Neuronal stem cell (in vitro differentiated cells): ENCODE data around the gene PLXNB3.
A peak's percentile ranks its signal among the peaks of the same experiment; 100 is the strongest.

Experiments
- DNase-seq: peaks from one replicate; pipeline ENCODE4 v3.0.0-alpha.2; 2013; ENCODE audit warnings: low spot score
- H2AFZ ChIP-seq: one replicate; pipeline ENCODE4 v1.6.1; 2013; ENCODE audit warnings: mild to moderate bottlenecking, low read length, inconsistent platforms
- H2AK5ac ChIP-seq: 2 replicates; pipeline ENCODE4 v1.6.1; 2013; ENCODE audit warnings: low read depth, mild to moderate bottlenecking, inconsistent platforms, low read length, moderate library complexity, mixed read lengths
- H2BK120ac ChIP-seq: 2 replicates; pipeline ENCODE4 v1.6.1; 2013; ENCODE audit warnings: low read depth, mild to moderate bottlenecking, inconsistent platforms, low read length, moderate library complexity, mixed read lengths
- H2BK12ac ChIP-seq: one replicate; pipeline ENCODE4 v1.6.1; 2013; ENCODE audit warnings: low read length, inconsistent platforms
- H2BK15ac ChIP-seq: 2 replicates; pipeline ENCODE4 v1.6.1; 2013; ENCODE audit warnings: mild to moderate bottlenecking, low read length, inconsistent platforms, mixed read lengths
- H2BK5ac ChIP-seq: one replicate; pipeline ENCODE4 v1.6.1; 2013; ENCODE audit warnings: inconsistent platforms, mild to moderate bottlenecking, low read length, moderate library complexity
- H3K14ac ChIP-seq: one replicate; pipeline ENCODE4 v1.6.1; 2013; ENCODE audit warnings: low read length, inconsistent platforms
- H3K18ac ChIP-seq: 2 replicates; pipeline ENCODE4 v1.6.1; 2013; ENCODE audit warnings: low read length, inconsistent platforms
- H3K23ac ChIP-seq: 2 replicates; pipeline ENCODE4 v1.6.1; 2013; ENCODE audit warnings: low read depth, mild to moderate bottlenecking, mixed read lengths, low read length, inconsistent platforms; ENCODE audit not compliant: poor library complexity
- H3K27ac ChIP-seq: replicated peaks from 3 replicates; pipeline ENCODE4 v1.5.1; 2013; ENCODE audit warnings: low read length, inconsistent platforms
- H3K27me3 ChIP-seq, 3 experiments: 2 replicates each; pipeline ENCODE4 v1.6.1; 2013; ENCODE audit warnings: low read length in 3 of 3, mild to moderate bottlenecking in 2 of 3, inconsistent platforms in 1 of 3, low read depth in 1 of 3, mixed read lengths in 1 of 3, moderate library complexity in 1 of 3; ENCODE audit not compliant: control insufficient read depth in 3 of 3, insufficient read depth in 3 of 3
- H3K36me3 ChIP-seq, 2 donors: replicated peaks in 1 of 2; 2 replicates each; pipeline ENCODE4 v1.6.1; 2013; ENCODE audit warnings: low read length in 2 of 2; ENCODE audit not compliant: control insufficient read depth in 2 of 2, insufficient read depth in 2 of 2
- H3K4ac ChIP-seq: 2 replicates; pipeline ENCODE4 v1.6.1; 2013; ENCODE audit warnings: inconsistent platforms, mild to moderate bottlenecking, low read length, moderate library complexity
- H3K4me1 ChIP-seq, 2 donors: 1 replicate in 1 of 2; 2 replicates in 1 of 2; pipeline ENCODE4 v1.6.1; 2013; ENCODE audit warnings: low read length in 2 of 2, low read depth in 1 of 2; ENCODE audit not compliant: control insufficient read depth in 2 of 2, insufficient read depth in 1 of 2
- H3K4me2 ChIP-seq: one replicate; pipeline ENCODE4 v1.6.1; 2013; ENCODE audit warnings: mild to moderate bottlenecking, low read length, inconsistent platforms; ENCODE audit not compliant: insufficient read depth, poor library complexity, severe bottlenecking
- H3K4me3 ChIP-seq, 2 donors: 2 replicates each; pipeline ENCODE4 v1.5.1; 2013; ENCODE audit warnings: low read length in 2 of 2, mild to moderate bottlenecking in 2 of 2, inconsistent platforms in 1 of 2, moderate library complexity in 1 of 2
- H3K79me1 ChIP-seq: one replicate; pipeline ENCODE4 v1.6.1; 2013; ENCODE audit warnings: low read depth, mild to moderate bottlenecking, inconsistent platforms, low read length, moderate library complexity
- H3K9ac ChIP-seq: one replicate; pipeline ENCODE4 v1.6.1; 2013; ENCODE audit warnings: mild to moderate bottlenecking, low read depth, low read length, inconsistent platforms; ENCODE audit not compliant: poor library complexity
- H3K9me3 ChIP-seq, 2 donors: replicated peaks in 1 of 2; 2 replicates each; pipeline versions ENCODE3 to v1.6.1; 2013; ENCODE audit warnings: low read length in 2 of 2, mild to moderate bottlenecking in 2 of 2, inconsistent platforms in 1 of 2, low read depth in 1 of 2, mixed read lengths in 1 of 2, moderate library complexity in 1 of 2; ENCODE audit not compliant: control insufficient read depth in 2 of 2, insufficient read depth in 1 of 2
- H4K8ac ChIP-seq: one replicate; pipeline ENCODE4 v1.6.1; 2013; ENCODE audit warnings: low read depth, mild to moderate bottlenecking, inconsistent platforms, low read length, moderate library complexity
- H4K91ac ChIP-seq: one replicate; pipeline ENCODE4 v1.6.1; 2013; ENCODE audit warnings: low read length, low read depth, mild to moderate bottlenecking, inconsistent platforms; ENCODE audit not compliant: poor library complexity
- WGBS, 2 donors: extraction: QIAGEN DNeasy Blood & Tissue Kit; methylation state at CpG; one replicate each; pipeline ENCODE4 v1.1.7; 2013; ENCODE audit warnings: missing lambda C conversion rate in 2 of 2, mixed read lengths in 1 of 2; ENCODE audit not compliant: insufficient read length in 2 of 2, insufficient replicate concordance in 1 of 2; ENCODE audit errors: extremely low coverage in 2 of 2; 5-methylcytosine and 5-hydroxymethylcytosine counted together

The PLXNB3 gene

DNA sequence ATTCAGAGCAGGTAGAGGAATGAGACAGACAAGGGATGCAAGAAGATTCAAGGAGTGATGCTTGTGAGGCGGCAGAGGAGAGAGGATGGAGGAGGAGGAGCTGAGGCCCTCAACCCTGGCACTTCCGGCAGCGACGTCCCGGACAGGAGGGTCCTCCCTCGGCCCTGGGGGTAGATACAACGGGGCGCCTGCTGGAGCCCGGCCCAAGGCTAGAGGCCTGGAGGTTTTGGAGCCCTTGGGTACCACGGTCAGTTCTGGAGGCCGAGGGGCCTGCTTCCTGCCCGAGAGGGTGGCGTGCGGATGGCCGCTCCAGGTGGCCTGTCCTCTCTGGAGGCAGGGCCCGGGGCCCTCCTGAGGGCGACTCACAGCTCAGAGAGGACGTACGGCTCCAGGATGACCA is 43.9 kb downstream of the PLXNB3 start:
- no CpG with 5 or more reads among the region's 19 CpGs for WGBS, 2 donors
- H3K9ac ChIP-seq: no peak overlapping the region

GRCh38 chrX:153812220-153812619 is 48.2 kb downstream of the PLXNB3 start:
- no peak overlapping the region for H3K14ac ChIP-seq
- H3K4me1 ChIP-seq: peaks cover 8 to 10% of the 10 kb centered on the region in 2 donors
- H3K79me1 ChIP-seq: no peaks in the 10 kb centered on the region
- no peak overlapping the region for H3K4me3 ChIP-seq
- no peak overlapping the region for H3K18ac ChIP-seq
- peaks cover 0 to 4% of the 10 kb centered on the region in 2 donors for H3K9me3 ChIP-seq
- no peak overlapping the region for H2AK5ac ChIP-seq
- H2BK5ac ChIP-seq: no peak overlapping the region
- no peak overlapping the region for H2AFZ ChIP-seq
- no peak overlapping the region for H2BK12ac ChIP-seq
- H3K27me3 ChIP-seq: peaks cover 0 to 29% (median 0%) of the 10 kb centered on the region in 3 experiments
- no peak overlapping the region for H4K91ac ChIP-seq
- H2BK15ac ChIP-seq: no peak overlapping the region
- peaks cover 0 to 4% of the 10 kb centered on the region in 2 donors for H3K36me3 ChIP-seq
- H4K8ac ChIP-seq: no peak overlapping the region
- H3K9ac ChIP-seq: no peak overlapping the region
- H3K4me2 ChIP-seq: no peak overlapping the region
- H3K27ac ChIP-seq: no peak overlapping the region
- WGBS, 2 donors: no CpG with 5 or more reads among the region's 14 CpGs
- H2BK120ac ChIP-seq: no peak overlapping the region
- no peak overlapping the region for H3K23ac ChIP-seq
- H3K4ac ChIP-seq: no peak overlapping the region
- DNase-seq: no peak

More for the DNA sequence above, 43.9 kb downstream of the PLXNB3 start:
- Histone ChIP-seq H3K4me3 (no peak overlapping the region), H3K27ac (no peak overlapping the region), H2AK5ac (no peak overlapping the region), H3K14ac (no peak overlapping the region), H3K4me2 (no peak overlapping the region), H3K4me1 (peaks cover 7 to 8% of the 10 kb centered on the region in 2 donors), H4K91ac (no peak overlapping the region), H3K36me3 (peaks cover 0 to 14% of the 10 kb centered on the region in 2 donors), H2BK12ac (no peak overlapping the region), H3K79me1 (no peaks in the 10 kb centered on the region), H3K4ac (no peak overlapping the region), H2BK15ac (no peak overlapping the region), H3K18ac (no peak overlapping the region), H2BK5ac (no peak overlapping the region), H3K23ac (no peak overlapping the region), H2BK120ac (no peak overlapping the region), H2AFZ (no peak overlapping the region), H3K27me3 (peaks cover 0 to 29% (median 0%) of the 10 kb centered on the region in 3 experiments), H3K9me3 (no peaks in the 10 kb centered on the region), H4K8ac (no peak overlapping the region)
- DNase-seq: no peak

DNA sequence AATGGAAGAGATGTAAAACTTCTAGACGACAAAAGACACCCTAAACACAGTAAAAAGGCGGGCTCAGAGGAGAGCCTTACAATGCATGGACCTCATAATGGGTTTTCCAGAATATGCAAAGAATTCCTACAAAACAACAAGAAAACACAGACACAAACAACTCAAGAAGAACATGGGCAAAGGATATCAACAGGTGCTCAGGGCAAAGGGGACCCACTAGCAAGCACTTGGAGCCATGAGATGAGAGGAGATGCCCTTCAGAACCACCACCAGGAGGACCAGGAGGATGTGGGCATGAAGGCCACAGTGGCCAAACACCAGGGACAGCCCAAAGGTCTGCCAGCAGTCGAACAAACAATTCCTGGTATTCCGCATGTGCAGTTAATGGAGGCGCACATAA is 49.1 kb downstream of the PLXNB3 start:
- H3K18ac ChIP-seq: no peak overlapping the region

DNA sequence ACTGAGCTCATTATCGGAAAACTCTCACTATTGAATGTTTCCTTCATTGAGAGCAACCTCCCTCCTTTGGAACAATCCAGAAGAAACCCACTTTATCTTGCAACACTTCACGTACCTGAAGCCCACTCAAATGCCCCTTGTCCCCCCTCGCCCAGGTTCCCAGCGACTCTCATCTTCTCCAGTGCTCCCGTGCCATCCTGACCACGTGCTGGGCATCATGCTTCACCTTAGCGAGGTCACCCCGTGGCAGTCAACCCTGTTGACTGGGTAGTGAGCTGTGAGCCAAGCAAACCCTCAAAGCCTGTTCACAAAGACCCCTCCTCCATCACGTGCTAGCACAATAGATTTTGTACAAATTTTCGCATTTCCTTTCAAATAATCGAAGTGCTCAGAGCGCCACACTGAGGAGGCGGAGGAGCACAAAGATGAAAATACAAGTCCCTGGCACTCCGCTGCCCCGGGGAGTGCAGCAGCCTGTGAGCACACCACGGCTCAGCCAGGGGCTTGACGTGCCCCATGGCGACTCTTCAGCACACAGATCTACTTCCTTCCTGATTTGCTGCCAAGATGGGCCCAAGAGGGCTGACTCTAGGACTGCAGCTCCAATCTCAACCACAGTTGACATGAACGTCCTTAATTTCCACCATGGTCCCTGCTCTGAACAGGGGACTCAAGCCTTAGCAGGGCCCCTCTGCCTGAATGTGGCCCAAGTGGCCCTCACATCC is 50.7 kb downstream of the PLXNB3 start:
- WGBS, 2 donors: no CpG with 5 or more reads among the region's 19 CpGs
- Histone ChIP-seq H4K8ac (no peak overlapping the region), H3K4ac (no peak overlapping the region), H4K91ac (no peak overlapping the region), H3K4me1 (peaks cover 12 to 14% of the 10 kb centered on the region in 2 donors), H3K23ac (no peak overlapping the region), H2AFZ (no peak overlapping the region), H2BK5ac (no peak overlapping the region), H2BK15ac (no peak overlapping the region), H3K9ac (no peak overlapping the region), H3K4me2 (no peak overlapping the region), H3K14ac (no peak overlapping the region), H3K79me1 (no peaks in the 10 kb centered on the region), H3K4me3 (no peak overlapping the region), H3K27ac (no peak overlapping the region), H3K36me3 (peaks cover 0 to 4% of the 10 kb centered on the region in 2 donors), H2AK5ac (no peak overlapping the region), H2BK120ac (no peak overlapping the region), H2BK12ac (no peak overlapping the region), H3K27me3 (peaks cover 0 to 28% (median 0%) of the 10 kb centered on the region in 3 experiments), H3K18ac (no peak overlapping the region), H3K9me3 (peaks cover 0 to 4% of the 10 kb centered on the region in 2 donors)
- DNase-seq: no peak

More for the DNA sequence above, 49.1 kb downstream of the PLXNB3 start:
- Histone ChIP-seq H3K79me1 (no peaks in the 10 kb centered on the region), H3K4me1 (peaks cover 8 to 12% of the 10 kb centered on the region in 2 donors), H4K91ac (no peak overlapping the region), H3K27me3 (peaks cover 0 to 29% (median 0%) of the 10 kb centered on the region in 3 experiments), H3K4me3 (no peak overlapping the region), H3K9ac (no peak overlapping the region), H4K8ac (no peak overlapping the region), H2BK5ac (no peak overlapping the region), H2AFZ (no peak overlapping the region), H2BK15ac (no peak overlapping the region), H3K9me3 (peaks cover 0 to 4% of the 10 kb centered on the region in 2 donors), H2AK5ac (peak overlapping the region; percentile 11), H3K36me3 (peaks cover 0 to 4% of the 10 kb centered on the region in 2 donors), H3K4me2 (no peak overlapping the region), H2BK12ac (no peak overlapping the region), H3K14ac (no peak overlapping the region), H2BK120ac (no peak overlapping the region), H3K4ac (no peak overlapping the region), H3K23ac (no peak overlapping the region), H3K27ac (no peak overlapping the region)
- WGBS, 2 donors: no CpG with 5 or more reads among the region's 5 CpGs
- no peak for DNase-seq
